Thyroid gland (tissue), 4 donors: ENCODE measurements around the gene CLSTN2.

Source experiments
- POLR2A ChIP-seq, 2 donors: fragments of 450-650 bp; IDR thresholded peaks; one replicate each; pipeline ENCODE4 v1.6.1; 2017; ENCODE audit warnings: antibody characterized with exemption in 2 of 2, mild to moderate bottlenecking in 2 of 2, moderate library complexity in 1 of 2
- TF ChIP-seq, protein P1 (sequence below), 6 experiments: fragments of 200-600 bp in 3 of 6; fragments of 450-650 bp in 3 of 6; sonication (generic) in 3 of 6; IDR thresholded peaks; one replicate each; pipeline ENCODE4 v1.5.1; 2016 to 2019; ENCODE audit warnings: antibody characterized with exemption in 6 of 6, mild to moderate bottlenecking in 2 of 6, inconsistent platforms in 1 of 6, moderate library complexity in 1 of 6

DNA sequence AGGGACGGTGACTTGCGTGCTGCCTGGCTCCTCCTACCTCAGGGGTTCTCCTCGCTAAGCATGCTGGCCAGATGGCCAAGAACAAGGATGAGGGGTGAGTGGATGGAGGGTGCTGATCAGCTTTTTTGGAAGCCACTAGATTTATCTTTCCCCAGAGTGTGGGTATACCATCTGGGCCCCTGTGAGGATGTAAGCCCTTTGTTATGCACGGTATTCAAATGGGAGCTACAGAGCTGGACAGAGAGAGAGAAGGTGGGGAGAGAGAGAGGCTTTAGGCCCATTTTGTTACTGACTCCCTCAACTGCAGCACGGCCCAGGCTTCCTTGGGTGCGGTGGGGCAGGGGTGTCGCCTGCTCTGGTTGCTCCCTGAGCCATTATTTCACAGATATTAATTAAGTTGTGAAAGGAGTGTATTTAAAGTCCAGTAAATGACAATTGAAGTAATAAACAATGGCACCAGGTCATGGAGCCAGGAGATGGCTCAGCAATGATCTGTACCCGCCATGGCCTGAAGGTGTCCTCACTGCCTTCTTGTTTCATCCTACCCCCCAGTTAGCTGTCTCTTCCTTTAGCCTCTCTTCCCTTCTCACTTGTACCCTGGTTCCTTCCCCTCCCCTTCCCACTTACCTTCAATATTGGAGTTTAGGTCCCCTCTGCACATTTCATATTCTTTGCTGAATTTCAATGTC is 158.0 kb downstream of the CLSTN2 start:
- no peak for TF ChIP-seq POLR2A (IDR thresholded peaks at IDR 0.05)
- TF ChIP-seq, protein P1, sequence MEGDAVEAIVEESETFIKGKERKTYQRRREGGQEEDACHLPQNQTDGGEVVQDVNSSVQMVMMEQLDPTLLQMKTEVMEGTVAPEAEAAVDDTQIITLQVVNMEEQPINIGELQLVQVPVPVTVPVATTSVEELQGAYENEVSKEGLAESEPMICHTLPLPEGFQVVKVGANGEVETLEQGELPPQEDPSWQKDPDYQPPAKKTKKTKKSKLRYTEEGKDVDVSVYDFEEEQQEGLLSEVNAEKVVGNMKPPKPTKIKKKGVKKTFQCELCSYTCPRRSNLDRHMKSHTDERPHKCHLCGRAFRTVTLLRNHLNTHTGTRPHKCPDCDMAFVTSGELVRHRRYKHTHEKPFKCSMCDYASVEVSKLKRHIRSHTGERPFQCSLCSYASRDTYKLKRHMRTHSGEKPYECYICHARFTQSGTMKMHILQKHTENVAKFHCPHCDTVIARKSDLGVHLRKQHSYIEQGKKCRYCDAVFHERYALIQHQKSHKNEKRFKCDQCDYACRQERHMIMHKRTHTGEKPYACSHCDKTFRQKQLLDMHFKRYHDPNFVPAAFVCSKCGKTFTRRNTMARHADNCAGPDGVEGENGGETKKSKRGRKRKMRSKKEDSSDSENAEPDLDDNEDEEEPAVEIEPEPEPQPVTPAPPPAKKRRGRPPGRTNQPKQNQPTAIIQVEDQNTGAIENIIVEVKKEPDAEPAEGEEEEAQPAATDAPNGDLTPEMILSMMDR (IDR thresholded peaks at IDR 0.05) = no peak
